HG03060 (cell line): ENCODE results near the gene SLC18A3.

Source experiments
- ATAC-seq: cut with Tn5 transposase; IDR thresholded peaks from one replicate; pipeline ENCODE4 v1.9.1; 2021; ENCODE audit warnings: low read depth, moderate number of reproducible peaks; ENCODE audit not compliant: unreplicated experiment

The SLC18A3 gene

GRCh38 chr10:49610458-49611165, 502 bp downstream of the SLC18A3 start:
- ATAC-seq, result no peak

- ATAC-seq, result no peak
Observed at GRCh38 chr10:49611166-49611815, 1.2 kb downstream of the SLC18A3 start.

- no peak for ATAC-seq
Observed at GRCh38 chr10:49611816-49612512, 1.9 kb downstream of the SLC18A3 start.

GRCh38 chr10:49612513-49613164, 2.5 kb downstream of the SLC18A3 start:
- no peak for ATAC-seq

- no peak for ATAC-seq
Observed at GRCh38 chr10:49613165-49613881, 3.2 kb downstream of the SLC18A3 start.

- no peak for ATAC-seq
Observed at GRCh38 chr10:49613882-49614241, 3.8 kb downstream of the SLC18A3 start, which contains the start of gene CHAT. Gene CHAT (plus strand): TSS chr10:49614037. CDS start chr10:49614190, 153 bp downstream.

GRCh38 chr10:49614242-49615198, 4.4 kb downstream of the SLC18A3 start:
- ATAC-seq, result no peak

- no peak for ATAC-seq
Observed at GRCh38 chr10:49615213-49615612, 5.1 kb downstream of the SLC18A3 start.

- ATAC-seq, result no peak
Observed at GRCh38 chr10:49615721-49616120, 5.6 kb downstream of the SLC18A3 start.

- no peak for ATAC-seq
Observed at GRCh38 chr10:49616421-49617101, 6.5 kb downstream of the SLC18A3 start.

GRCh38 chr10:49617121-49618020, 7.3 kb downstream of the SLC18A3 start:
- no peak for ATAC-seq

- no peak for ATAC-seq
Observed at GRCh38 chr10:49618821-49619220, 8.7 kb downstream of the SLC18A3 start.

- ATAC-seq, result no peak
Observed at GRCh38 chr10:49619613-49620012, 9.5 kb downstream of the SLC18A3 start.

- ATAC-seq, result no peak
Observed at GRCh38 chr10:49620286-49620810, 10.2 kb downstream of the SLC18A3 start.

- ATAC-seq, result no peak
Observed at GRCh38 chr10:49620841-49621378, 10.8 kb downstream of the SLC18A3 start.

GRCh38 chr10:49621561-49621960, 11.5 kb downstream of the SLC18A3 start:
- ATAC-seq, result no peak
